GM19452 (cell line): ENCODE results near the gene HENMT1.

Experiments used
- ATAC-seq: cut with Tn5 transposase; IDR thresholded peaks from one replicate; pipeline ENCODE4 v1.9.1; 2021; ENCODE audit not compliant: unreplicated experiment

Gene HENMT1

DNA sequence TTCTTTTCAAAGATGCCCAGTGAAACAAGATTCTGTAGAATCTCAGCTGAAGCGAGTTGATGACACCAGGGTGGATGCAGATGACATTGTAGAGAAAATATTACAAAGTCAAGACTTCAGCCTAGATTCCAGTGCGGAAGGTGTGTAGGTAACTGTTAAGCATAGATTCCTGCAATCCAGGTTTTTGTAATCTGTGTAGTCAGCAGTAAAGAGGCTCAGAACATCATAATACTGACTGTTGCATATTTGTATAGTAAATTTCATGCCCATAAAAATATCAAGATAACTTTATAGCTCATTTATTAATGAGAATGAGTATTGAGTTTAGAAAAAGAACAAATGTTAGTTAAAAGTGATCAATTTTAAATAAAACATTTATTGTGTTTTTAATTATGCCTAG lies 32.2 kb downstream of the HENMT1 start:
- ATAC-seq: no peak

DNA sequence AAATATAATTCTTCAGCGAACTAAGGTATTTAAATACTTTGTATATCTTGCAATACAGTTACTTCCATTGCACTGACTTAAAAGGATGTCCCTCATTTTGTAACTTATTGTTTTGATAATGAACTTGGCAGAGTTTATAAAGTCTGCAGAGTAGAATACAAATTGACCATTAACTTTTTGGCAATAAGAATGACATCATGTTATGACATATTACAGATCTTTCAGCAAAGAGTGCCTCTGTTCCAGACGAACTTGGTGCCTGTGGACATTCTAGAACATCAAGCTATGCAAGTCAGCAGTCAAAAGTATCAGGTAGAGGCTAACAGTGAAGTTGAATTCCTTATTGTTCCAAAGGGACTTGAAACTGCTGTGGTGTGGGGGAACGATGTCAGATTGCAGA lies 32.9 kb downstream of the HENMT1 start:
- ATAC-seq: no peak

DNA sequence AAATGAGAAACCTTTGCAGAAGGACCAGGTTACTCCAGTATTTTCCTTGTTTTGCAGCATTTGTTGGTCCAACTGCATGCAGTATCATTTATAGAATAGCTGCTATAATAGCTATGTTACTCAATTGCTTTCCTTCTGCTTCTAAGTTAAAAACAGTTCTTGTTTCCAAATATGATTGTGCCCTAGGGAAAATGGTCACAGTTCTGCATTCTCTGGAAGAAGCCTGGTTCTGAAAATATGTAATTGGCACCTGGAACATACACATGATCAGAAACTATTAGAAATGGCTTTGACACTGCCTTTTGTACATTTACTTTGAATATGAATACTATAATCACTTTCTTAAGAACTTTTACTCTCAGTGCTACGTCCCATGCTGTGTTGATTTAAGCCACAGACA lies 33.6 kb downstream of the HENMT1 start:
- ATAC-seq: no peak

DNA sequence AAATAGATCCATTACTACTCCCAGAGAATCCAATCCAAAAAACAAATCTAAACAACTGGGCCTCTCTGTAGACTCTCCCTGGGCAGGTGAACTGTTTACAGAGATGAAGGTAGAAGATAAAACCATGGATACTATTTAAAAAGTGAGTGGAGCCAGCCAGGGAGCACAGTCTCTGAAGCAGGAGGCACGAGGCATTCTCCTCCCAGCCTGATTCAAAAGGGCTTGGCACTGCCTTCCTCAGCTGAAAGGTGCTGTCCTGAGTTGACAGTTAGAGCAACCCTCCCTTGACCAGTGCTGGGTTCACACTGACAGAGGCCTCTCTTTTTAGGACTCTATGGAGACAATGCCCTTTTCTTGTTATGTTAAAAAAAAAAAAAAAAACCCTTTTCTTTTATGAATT lies 36.8 kb downstream of the HENMT1 start:
- no peak for ATAC-seq

DNA sequence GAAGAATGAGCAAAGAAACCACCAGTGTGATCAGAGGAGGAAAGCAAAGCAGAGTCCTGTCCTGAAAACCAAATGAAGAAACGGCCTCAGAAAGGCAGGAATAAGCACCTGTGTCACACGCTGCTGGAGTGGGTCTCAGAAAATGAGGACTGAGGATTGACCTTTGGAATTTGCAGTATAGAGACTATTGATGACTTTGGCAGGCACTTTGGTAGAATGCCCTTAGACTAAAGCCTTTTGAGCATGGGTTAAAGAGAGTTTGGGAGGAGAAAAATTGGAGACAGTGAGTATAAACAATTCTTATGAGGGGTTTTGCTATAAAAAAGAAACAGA lies 43.2 kb downstream of the HENMT1 start:
- no peak for ATAC-seq

DNA sequence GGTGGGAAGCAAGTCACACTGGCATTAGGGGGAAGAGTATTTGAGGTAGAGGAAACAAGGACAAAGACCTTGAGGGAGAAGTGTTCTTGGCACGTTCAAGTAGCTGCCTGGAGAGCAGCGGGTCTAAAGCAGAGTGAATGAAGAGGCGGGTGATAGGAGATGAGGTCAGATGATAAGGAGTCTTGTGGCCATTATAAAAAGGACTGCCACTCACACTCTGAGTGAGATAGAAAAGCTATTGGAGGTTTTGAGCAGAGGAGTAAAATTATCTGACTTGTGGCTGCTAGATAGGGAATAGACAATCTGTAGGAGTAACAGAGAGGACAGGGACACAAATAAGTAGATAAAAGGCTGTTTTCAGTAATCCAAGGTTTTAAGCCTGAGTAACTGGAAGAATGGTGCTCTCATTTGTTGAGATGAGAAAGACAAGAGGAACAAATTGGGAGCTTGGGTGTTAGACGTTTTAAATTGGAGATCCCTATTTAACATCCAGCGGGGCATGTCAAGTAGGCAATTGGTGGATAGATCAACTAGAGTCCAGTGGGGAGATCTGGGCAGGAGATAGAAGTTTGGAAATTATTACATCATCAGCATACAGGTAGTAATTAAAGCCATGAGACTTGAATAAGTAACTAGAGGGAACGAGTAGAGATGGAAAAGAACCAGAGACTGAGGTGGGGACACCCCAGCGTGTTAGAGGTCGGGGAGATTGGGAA lies 43.7 kb downstream of the HENMT1 start:
- no peak for ATAC-seq

DNA sequence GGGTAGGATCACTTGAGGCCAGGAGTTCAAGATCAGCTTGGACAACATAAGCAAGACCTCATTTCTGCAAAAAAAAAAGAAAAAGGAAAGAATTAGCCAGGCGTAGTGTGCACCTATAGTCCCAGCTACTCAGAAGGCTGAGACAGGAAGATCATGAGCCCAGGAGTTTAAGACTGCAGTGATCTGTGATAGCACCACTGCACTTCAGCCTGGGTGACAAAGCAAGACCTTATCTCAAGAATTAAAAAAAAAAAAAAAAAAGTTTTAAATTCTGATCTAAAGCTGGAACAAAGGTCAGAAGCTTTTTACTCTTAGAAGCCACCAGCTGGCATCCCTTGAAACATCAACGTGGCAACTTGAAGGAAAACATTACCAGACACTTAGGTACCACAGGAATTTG lies 45.3 kb downstream of the HENMT1 start:
- ATAC-seq: no peak

DNA sequence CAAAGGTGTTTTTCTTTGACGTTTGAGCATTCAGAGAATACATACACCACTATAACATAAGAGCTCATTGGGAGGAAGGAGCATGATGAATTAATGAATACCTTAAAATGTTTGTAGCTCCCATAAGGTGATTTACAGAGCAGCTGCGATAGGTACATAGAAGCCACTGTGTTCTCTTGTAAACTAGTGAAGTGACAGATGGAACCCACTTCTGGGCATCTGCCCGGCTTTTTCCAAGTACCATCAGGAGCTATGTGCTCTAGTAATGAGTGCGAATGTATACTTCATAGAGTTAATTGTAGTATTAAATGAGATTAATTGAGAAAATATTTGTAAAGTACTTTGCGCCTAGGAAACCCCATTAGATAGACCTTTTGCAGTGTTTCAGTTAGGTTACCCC lies 48.4 kb downstream of the HENMT1 start:
- no peak for ATAC-seq

DNA sequence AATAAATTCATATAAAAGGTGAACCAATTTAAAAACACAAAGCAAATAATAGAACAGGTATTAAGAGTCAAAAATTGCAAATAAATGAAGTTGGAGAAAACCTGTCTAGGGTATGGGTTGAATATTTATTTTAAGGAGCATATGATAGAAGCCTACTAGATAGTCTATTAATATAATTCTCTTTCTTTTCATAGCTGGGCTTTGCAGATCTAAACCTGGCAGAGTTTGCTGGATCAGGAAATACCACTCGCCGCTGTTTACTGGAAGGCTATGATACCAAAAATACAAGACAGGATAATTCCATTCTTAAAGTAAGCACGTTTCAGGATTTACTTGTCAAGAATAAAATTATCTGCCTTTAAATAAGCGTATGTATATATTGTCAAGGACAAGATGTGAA lies 48.9 kb downstream of the HENMT1 start:
- ATAC-seq: no peak

DNA sequence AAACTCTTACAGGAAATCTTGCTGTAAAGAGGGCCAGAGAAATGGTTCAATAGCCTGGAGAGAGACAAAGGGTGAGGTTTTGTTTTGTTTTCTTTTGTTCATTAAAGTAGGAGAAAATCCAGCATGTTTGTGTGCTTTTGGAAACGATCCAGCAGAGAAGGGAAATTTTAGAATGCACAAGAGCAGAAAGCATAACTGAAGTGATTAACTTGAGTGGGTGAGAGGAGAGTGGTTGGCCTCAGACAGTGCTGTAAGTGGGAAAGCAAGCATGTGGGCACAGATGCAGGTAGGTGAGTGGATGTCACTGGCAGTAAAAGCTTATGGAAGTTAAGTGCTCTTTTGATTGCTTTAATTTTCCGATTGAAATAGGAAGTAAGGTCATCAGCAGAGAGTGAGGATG lies 50.8 kb downstream of the HENMT1 start:
- ATAC-seq: no peak

DNA sequence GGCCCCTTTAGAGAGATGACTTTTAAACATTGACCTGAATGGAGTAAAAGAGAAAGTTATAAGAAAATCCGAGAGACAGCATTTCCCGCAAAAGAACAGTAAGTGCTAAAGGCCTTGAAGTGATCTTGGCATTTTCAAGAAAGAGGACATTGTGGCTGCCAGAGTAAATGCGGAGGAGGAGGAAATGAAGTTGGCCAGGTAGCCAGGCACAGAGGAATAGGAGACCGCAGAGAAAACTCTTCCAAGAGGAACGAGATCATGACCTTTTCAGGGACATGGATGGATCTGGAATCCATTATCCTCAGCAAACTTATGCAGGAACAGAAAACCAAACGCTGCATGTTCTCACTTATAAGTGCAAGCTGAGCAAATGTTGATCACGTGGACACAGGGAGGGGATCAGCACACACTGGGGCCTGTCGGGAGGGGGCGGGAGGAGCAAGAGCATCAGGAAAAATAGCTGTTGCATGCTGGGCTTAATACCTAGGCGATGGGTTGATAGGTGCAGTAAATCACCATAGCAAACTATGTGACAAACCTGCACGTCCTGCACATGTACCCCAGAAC lies 51.3 kb downstream of the HENMT1 start:
- no peak for ATAC-seq

DNA sequence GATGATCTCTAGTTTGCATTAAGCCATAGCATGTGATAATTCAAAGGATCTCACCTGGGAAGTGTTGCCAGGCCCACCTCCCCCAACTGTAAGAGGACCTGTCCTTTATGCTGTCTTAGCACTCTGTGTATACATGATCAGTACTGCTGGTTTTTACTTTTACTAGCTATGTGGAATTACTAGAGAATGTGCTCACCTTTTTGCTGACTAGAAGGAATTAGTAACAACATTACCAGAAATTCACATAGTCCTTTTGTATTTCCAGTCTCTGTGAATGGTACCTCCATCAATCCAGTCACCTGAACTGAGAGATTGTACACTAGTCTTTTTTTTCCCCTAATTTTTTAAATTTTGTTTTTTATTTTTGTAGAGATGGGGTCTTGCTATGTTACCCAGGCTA lies 54.4 kb downstream of the HENMT1 start:
- ATAC-seq: no peak

DNA sequence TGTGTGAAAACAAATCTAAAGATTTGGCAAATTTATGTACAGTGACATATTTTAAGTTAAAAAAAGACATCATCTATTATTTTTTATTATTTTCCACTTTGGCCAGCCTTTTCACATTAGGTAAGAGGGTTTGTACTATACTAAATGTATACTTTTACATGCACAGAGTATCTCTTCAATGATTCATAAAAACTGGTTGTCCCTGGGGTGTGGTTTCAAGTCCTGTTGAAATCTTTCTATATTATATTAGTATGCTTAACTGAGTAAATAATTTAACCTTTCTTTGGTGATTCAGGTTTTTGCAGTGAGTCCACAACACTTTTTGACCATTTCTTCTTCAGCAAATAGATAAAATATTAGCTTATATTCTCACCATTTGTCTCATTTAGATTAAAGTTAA lies 55.3 kb downstream of the HENMT1 start:
- no peak for ATAC-seq

DNA sequence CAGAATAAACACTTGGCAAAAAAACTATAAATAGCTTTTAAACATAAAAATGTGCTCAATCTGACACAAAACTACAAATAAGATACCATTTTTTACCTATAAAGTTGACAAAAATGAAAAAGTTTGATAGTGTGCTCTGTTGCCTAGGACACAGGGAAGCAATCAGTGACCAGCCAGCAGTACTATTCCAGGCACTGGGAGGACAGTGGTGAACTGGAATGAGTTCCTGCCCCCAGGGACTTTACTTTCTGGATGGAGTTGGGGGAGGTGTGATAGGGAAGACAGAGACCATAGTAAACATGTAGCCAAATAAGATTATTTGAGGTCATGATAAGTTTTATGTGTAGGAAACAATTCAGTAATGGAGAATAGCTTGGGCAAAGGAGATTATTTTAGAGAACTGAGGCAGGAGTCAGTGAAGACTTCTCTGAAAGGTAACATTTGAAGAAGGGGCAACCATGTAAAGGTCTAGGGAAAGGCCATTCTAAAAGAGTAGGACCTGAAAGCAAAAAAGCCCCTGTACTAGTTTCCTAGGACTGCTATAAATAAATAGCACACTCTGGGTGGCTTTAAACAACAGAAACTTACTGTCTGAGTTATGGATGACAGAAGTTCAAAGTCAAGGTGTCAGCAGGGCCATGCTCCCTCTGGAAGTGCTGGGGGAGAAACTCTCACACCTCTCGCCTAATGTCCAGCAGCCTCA lies 59.0 kb downstream of the HENMT1 start:
- no peak for ATAC-seq

DNA sequence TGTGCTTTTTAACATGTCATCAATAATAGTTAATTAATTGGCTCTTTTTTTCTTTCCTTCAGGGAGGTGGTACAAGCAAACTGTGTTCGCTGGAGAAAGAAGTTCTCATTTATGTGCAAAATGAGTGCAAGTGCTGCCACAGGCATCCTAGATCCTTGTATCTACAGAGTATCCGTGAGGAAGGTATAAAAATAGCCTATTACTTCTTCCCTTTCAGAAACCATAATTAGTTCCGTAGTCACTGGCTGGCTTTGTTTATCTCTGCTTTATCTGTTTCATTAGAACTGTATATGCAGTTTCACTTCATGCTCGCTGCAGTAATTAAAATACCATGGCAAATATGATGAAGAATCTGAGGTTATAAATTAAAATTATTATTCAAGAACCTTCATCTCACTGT lies 60.4 kb downstream of the HENMT1 start:
- ATAC-seq: no peak

DNA sequence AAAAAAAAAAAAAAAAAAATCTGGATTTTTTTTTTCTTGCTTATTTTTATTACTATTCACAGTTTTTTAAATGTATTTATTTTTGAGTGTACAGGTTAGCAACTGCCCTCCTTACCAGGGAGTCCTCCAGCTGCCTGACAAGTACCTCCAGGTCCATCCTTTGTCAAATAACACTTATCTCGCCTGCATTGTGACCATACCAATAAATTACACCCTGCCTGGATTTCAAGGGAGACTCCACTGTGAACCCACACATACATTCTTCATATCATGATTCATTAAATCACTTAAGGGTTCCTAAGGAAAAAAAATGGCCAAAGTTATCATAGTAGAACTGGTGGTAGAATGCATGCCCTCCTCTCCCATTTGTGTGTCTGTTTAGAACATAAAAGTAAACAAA lies 62.6 kb downstream of the HENMT1 start:
- no peak for ATAC-seq
